Thymus (tissue), 11 donors: ENCODE results near the gene PCCA. TPM values are rescaled to one million over a fixed set of nuclear protein-coding genes. Genes with fewer than 3 reads are reported as not detected.
A peak's percentile ranks its signal among the peaks of the same experiment; 100 is the strongest.
"Not testable (repeated sequence)": the region's sequence is repeated elsewhere in the genome, so short reads cannot be mapped to it uniquely, and the experiment has no call there.

Source experiments
- DNase-seq, 9 donors: peaks; one replicate each; pipeline ENCODE4 v3.0.0-alpha.2; 2013; ENCODE audit warnings: low spot score in 9 of 9, low read depth in 6 of 9, missing footprints in 1 of 9
- H3K27ac ChIP-seq, 2 donors: one replicate each; pipeline ENCODE4 v1.5.1; 2013; ENCODE audit warnings: control low read depth in 1 of 2, low read depth in 1 of 2, low read length in 1 of 2, mild to moderate bottlenecking in 1 of 2, moderate library complexity in 1 of 2
- H3K27me3 ChIP-seq, 2 donors: one replicate each; pipeline ENCODE4 v1.5.1; 2013; ENCODE audit warnings: low read length in 1 of 2; ENCODE audit not compliant: control insufficient read depth in 2 of 2, insufficient read depth in 1 of 2
- H3K36me3 ChIP-seq, 2 donors: one replicate each; pipeline ENCODE4 v1.5.1; 2013; ENCODE audit warnings: low read length in 1 of 2, mild to moderate bottlenecking in 1 of 2, moderate library complexity in 1 of 2; ENCODE audit not compliant: control insufficient read depth in 2 of 2, insufficient read depth in 2 of 2
- H3K4me1 ChIP-seq, 2 donors: one replicate each; pipeline ENCODE4 v1.5.1; 2013; ENCODE audit warnings: low read length in 2 of 2; ENCODE audit not compliant: control insufficient read depth in 2 of 2, insufficient read depth in 2 of 2
- H3K4me3 ChIP-seq, 2 donors: one replicate each; pipeline ENCODE4 v1.5.1; 2013; ENCODE audit warnings: low read length in 2 of 2, control low read depth in 1 of 2, mild to moderate bottlenecking in 1 of 2
- H3K9me3 ChIP-seq, 2 donors: one replicate each; pipeline ENCODE4 v1.5.1; 2013; ENCODE audit warnings: low read length in 1 of 2, mild to moderate bottlenecking in 1 of 2; ENCODE audit not compliant: control insufficient read depth in 2 of 2, insufficient read depth in 1 of 2
- WGBS: extraction: QIAGEN DNeasy Blood & Tissue Kit; methylation state at CpG from one replicate; pipeline ENCODE4 v1.1.7; 2013; 5-methylcytosine and 5-hydroxymethylcytosine counted together
- polyA plus RNA-seq: library from polyadenylated mRNA; stranded (reverse); fragments of 200-250 nt; gene quantifications from one replicate; pipeline ENCODE4 v1.2.3, GENCODE V29; 2013
- total RNA-seq: library from RNA; stranded (reverse); fragments of 120-200 nt; gene quantifications from one replicate; pipeline ENCODE4 v1.2.4, GENCODE V29; 2013
- donor health status: healthy.

The PCCA gene
- total and polyA plus RNA-seq, 2 donors = 17.9 to 18.2 TPM

- no peaks in the 10 kb centered on the region for H3K27me3 ChIP-seq
- DNase-seq = no peak
- no peaks in the 10 kb centered on the region for H3K36me3 ChIP-seq
- no peaks in the 10 kb centered on the region for H3K9me3 ChIP-seq
- H3K27ac ChIP-seq = no peak overlapping the region
- H3K4me1 ChIP-seq = no peaks in the 10 kb centered on the region
- H3K4me3 ChIP-seq = no peak overlapping the region
- 94% methylated on average over 1 of the region's 1 CpG for WGBS
Observed at GRCh38 chr13:100163375-100163774, 74.5 kb downstream of the PCCA start.

DNA sequence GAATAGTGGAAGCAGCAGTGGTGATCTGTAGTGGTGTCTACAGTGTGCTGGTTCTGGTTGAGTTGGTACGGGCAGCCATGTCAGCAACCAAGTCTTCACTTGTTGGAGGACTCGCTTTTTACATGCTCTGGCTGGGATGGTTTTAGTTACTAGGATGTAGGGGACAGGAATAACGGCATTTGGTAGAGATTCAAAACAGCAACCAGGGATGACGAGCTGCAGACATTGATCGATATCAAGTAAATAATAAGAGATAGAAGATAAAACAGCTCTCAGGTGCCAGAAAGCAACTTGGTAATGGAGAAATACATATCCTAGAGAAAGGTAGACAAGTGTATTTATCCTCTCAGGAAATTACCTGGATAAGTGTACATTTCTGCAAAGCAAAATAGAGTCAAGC is 84.3 kb downstream of the PCCA start:
- H3K4me1 ChIP-seq = no peaks in the 10 kb centered on the region
- no peak overlapping the region for H3K4me3 ChIP-seq
- no peaks in the 10 kb centered on the region for H3K36me3 ChIP-seq
- no peaks in the 10 kb centered on the region for H3K9me3 ChIP-seq
- no peaks in the 10 kb centered on the region for H3K27me3 ChIP-seq
- 96% methylated on average over 5 of the region's 5 CpGs for WGBS
- no peak for DNase-seq
- no peak overlapping the region for H3K27ac ChIP-seq

DNA sequence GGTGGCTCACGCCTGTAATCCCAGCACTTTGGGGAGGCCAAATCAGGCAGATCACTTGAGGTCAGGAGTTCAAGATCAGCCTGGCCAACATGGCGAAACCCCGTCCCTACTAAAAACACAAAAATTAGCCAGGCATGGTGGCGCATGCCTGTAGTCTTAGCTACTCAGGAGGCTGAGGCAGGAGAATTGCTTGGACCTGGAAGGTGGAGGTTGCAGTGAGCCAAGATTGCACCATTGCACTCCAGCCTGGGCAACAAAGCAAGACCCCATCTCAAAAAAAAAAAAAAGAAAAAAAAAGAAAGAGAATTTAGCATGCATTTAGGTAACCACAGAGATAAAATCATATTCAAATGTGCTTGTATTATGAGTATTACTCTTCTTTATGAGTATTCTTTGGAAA is 85.6 kb downstream of the PCCA start:
- WGBS = 98% methylated on average over 4 of the region's 4 CpGs
- not testable (repeated sequence) for H3K4me1 ChIP-seq, DNase-seq, H3K9me3 ChIP-seq, H3K27ac ChIP-seq, H3K27me3 ChIP-seq, H3K4me3 ChIP-seq, H3K36me3 ChIP-seq

DNA sequence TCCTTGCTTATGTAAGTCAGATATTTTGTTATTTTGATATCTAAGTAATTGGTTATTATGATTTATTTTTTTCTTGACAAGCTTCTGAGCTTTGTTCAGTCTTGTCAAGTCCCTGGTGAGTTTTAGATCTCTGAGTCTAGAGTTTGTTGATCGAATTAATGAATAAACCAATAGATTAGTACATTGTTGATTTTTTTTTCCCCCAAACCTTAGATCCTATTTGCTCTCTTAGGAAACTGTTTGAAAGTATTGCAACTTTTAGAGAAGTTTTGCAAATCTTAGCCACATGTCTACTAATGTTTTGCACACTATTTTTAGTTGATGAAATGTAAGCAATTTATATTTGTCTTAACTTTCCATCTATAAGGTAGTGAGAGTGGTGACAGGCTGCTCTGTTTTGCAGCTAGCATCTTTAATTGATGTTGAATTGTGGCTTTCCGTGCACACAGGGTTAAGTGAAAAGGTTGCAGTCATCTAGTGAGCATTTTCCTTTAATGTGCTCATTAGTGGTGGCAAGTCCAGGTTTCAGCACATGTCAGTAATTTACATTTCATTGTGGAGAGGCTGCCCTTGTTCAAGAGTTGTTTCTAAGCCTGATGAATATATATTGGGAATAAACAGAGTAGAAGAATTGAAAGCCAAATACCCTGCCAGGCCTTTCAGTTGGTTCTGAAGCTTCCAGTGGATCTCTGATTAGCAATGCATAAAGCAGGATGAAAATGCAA is 86.3 kb downstream of the PCCA start:
- WGBS = 95% methylated on average over 2 of the region's 2 CpGs
- DNase-seq = no peak
- Histone ChIP-seq H3K27me3 (no peaks in the 10 kb centered on the region), H3K4me3 (no peak overlapping the region), H3K36me3 (no peaks in the 10 kb centered on the region), H3K9me3 (no peaks in the 10 kb centered on the region), H3K27ac (no peak overlapping the region), H3K4me1 (no peaks in the 10 kb centered on the region)

GRCh38 chr13:100175803-100176182 is 86.9 kb downstream of the PCCA start:
- Histone ChIP-seq H3K36me3 (no peaks in the 10 kb centered on the region), H3K4me3 (no peak overlapping the region), H3K27me3 (no peaks in the 10 kb centered on the region), H3K27ac (no peak overlapping the region), H3K4me1 (no peaks in the 10 kb centered on the region), H3K9me3 (no peaks in the 10 kb centered on the region)
- DNase-seq = no peak
- 97% methylated on average over 5 of the region's 5 CpGs for whole genome bisulfite sequencing

- no peak for DNase-seq
- H3K27ac ChIP-seq = no peak overlapping the region
- H3K27me3 ChIP-seq = no peaks in the 10 kb centered on the region
- H3K4me1 ChIP-seq = no peaks in the 10 kb centered on the region
- no peaks in the 10 kb centered on the region for H3K9me3 ChIP-seq
- no peak overlapping the region for H3K4me3 ChIP-seq
- 93% methylated on average over 2 of the region's 2 CpGs for WGBS
- H3K36me3 ChIP-seq = no peaks in the 10 kb centered on the region
Observed at GRCh38 chr13:100176801-100177400, 88.0 kb downstream of the PCCA start.

DNA sequence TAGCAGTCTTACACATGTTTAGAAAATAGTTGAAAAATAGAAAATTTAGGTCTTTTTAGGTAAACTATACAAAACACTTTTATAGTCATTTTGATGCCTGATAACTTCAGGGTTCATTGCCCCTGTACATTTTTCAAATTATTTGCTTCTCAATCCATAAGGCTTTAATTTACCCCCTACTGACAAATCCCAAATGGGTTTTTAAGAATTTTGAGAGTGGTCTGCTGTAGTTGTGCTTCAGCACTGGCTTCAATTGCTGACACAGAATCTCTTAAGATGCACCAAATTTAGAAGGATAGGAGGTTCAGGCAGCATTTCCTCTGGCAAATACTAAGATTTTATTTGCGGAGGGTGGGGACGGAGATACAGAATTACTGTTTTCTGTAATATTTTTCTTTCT is 89.4 kb downstream of the PCCA start:
- H3K27me3 ChIP-seq = no peaks in the 10 kb centered on the region
- H3K4me3 ChIP-seq = no peak overlapping the region
- H3K27ac ChIP-seq = no peak overlapping the region
- H3K9me3 ChIP-seq = no peaks in the 10 kb centered on the region
- WGBS = 100% methylated on average over 2 of the region's 2 CpGs
- peaks cover 6 to 11% of the 10 kb centered on the region in 2 donors for H3K4me1 ChIP-seq
- DNase-seq = no peak
- H3K36me3 ChIP-seq = no peaks in the 10 kb centered on the region

DNA sequence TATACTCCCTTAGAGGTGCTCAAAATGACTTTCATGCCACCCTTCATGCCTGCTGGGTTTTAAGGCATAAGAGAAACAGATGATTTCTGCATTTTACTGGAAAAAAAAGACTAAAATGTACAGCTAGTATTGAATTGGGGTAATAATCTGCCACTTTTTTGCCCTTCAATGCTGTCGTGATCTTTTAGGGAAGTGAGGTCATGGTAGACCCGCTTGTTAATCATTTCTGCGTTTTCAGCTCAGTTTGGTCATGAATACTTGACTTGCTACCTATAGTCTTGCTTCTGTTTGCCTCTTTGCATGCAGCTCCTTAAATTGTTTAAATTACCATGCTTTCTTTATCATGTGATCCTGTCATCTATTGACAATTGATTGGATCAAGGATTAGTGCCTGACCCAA is 90.4 kb downstream of the PCCA start:
- no peak for DNase-seq
- no peaks in the 10 kb centered on the region for H3K27me3 ChIP-seq
- no peaks in the 10 kb centered on the region for H3K9me3 ChIP-seq
- H3K4me3 ChIP-seq = no peak overlapping the region
- WGBS = 95% methylated on average over 3 of the region's 3 CpGs
- H3K4me1 ChIP-seq = peaks cover 6 to 17% of the 10 kb centered on the region in 2 donors
- no peaks in the 10 kb centered on the region for H3K36me3 ChIP-seq
- H3K27ac ChIP-seq = no peak overlapping the region

- WGBS = 18% methylated on average over 4 of the region's 4 CpGs
- no peak overlapping the region for H3K27ac ChIP-seq
- H3K27me3 ChIP-seq = no peaks in the 10 kb centered on the region
- H3K9me3 ChIP-seq = no peaks in the 10 kb centered on the region
- H3K4me1 ChIP-seq = peaks cover 6 to 17% of the 10 kb centered on the region in 2 donors
- peak in 5 of 9 donors; percentile 21 to 67 (median 32) for DNase-seq
- no peaks in the 10 kb centered on the region for H3K36me3 ChIP-seq
- no peak overlapping the region for H3K4me3 ChIP-seq
Observed at GRCh38 chr13:100182900-100183490, 94.1 kb downstream of the PCCA start.
